WTC11 (cell line): ENCODE data around the gene TEKT3. TPM values are rescaled to one million over a fixed set of nuclear protein-coding genes. Genes with fewer than 3 reads are reported as not detected.

ENCODE experiments used
- ATAC-seq: fragments of 200-7000 bp; cut with Tn5 transposase; 2 replicates; pipeline ENCODE4 v1.10.0; 2021; ENCODE audit warnings: mild to moderate bottlenecking, moderate library complexity
- CTCF ChIA-PET: fragments of 300-600 bp; sonication (Branson Sonifier 250); formaldehyde crosslinking; loops from one replicate; lab custom pipeline; 2021; ENCODE audit warnings: antibody characterized with exemption; lab: Charles Lee
- POLR2A ChIA-PET: fragments of 350-600 bp; sonication (Branson Sonifier 250); formaldehyde crosslinking; loops from one replicate; lab custom pipeline; 2021; ENCODE audit warnings: antibody characterized with exemption; lab: Charles Lee
- DNase-seq: peaks from one replicate; pipeline ENCODE4 v3.0.0; 2021; ENCODE audit warnings: low spot score
- H3K27ac Mint-ChIP-seq: 2 replicates; pipeline ENCODE4 v1.8.0; 2021; ENCODE audit warnings: mixed read lengths
- H3K27me3 Mint-ChIP-seq: 2 replicates; pipeline ENCODE4 v1.8.0; 2021; ENCODE audit warnings: low read depth, mild to moderate bottlenecking, moderate library complexity, mixed read lengths
- H3K36me3 Mint-ChIP-seq: 2 replicates; pipeline ENCODE4 v1.8.0; 2021; ENCODE audit warnings: mixed read lengths
- H3K4me1 Mint-ChIP-seq: 2 replicates; pipeline ENCODE4 v1.8.0; 2022; ENCODE audit warnings: mixed read lengths
- H3K4me3 Mint-ChIP-seq: 2 replicates; pipeline ENCODE4 v1.8.0; 2021; ENCODE audit warnings: mild to moderate bottlenecking, moderate library complexity, mixed read lengths
- H3K9me3 Mint-ChIP-seq: 2 replicates; pipeline ENCODE4 v1.8.0; 2021; ENCODE audit warnings: mixed read lengths
- CREB1 ChIP-seq: sonication (generic); formaldehyde crosslinking; IDR thresholded peaks from 2 replicates; pipeline ENCODE4 v1.8.0; 2023; ENCODE audit warnings: mild to moderate bottlenecking, missing genetic modification reagents
- EMX1 ChIP-seq: fragments of 250-450 bp; sonication (Bioruptor Pico); IDR thresholded peaks from 2 replicates; pipeline ENCODE4 v1.8.0; 2021; ENCODE audit warnings: mild to moderate bottlenecking
- FOXJ3 ChIP-seq: sonication (generic); formaldehyde crosslinking; IDR thresholded peaks from 2 replicates; pipeline ENCODE4 v1.9.0; 2021; ENCODE audit warnings: missing genetic modification reagents, mild to moderate bottlenecking, borderline replicate concordance
- IRF2 ChIP-seq: sonication (generic); formaldehyde crosslinking; IDR thresholded peaks from 2 replicates; pipeline ENCODE4 v1.8.0; 2022; ENCODE audit warnings: low read depth, missing genetic modification reagents, borderline replicate concordance
- JUN ChIP-seq: sonication (generic); formaldehyde crosslinking; IDR thresholded peaks from 2 replicates; pipeline ENCODE4 v1.8.0; 2023; ENCODE audit warnings: mild to moderate bottlenecking, missing genetic modification reagents
- NFE2L1 ChIP-seq: sonication (generic); formaldehyde crosslinking; IDR thresholded peaks from 2 replicates; pipeline ENCODE4 v1.8.1; 2023; ENCODE audit warnings: missing genetic modification reagents
- NFYB ChIP-seq: sonication (generic); formaldehyde crosslinking; conservative IDR thresholded peaks from 2 replicates; pipeline ENCODE4 v1.8.0; 2022; ENCODE audit warnings: low read depth, missing genetic modification reagents
- NR1H2 ChIP-seq: sonication (generic); formaldehyde crosslinking; IDR thresholded peaks from 2 replicates; pipeline ENCODE4 v1.9.0; 2021; ENCODE audit warnings: mild to moderate bottlenecking, moderate library complexity, missing genetic modification reagents
- NR2C2 ChIP-seq: sonication (generic); formaldehyde crosslinking; IDR thresholded peaks from 2 replicates; pipeline ENCODE4 v1.8.0; 2022; ENCODE audit warnings: mild to moderate bottlenecking, missing genetic modification reagents
- SMAD3 ChIP-seq: sonication (generic); formaldehyde crosslinking; IDR thresholded peaks from 2 replicates; pipeline ENCODE4 v1.8.0; 2022; ENCODE audit warnings: missing genetic modification reagents, mild to moderate bottlenecking, borderline replicate concordance
- SP1 ChIP-seq: sonication (generic); formaldehyde crosslinking; conservative IDR thresholded peaks from 2 replicates; pipeline ENCODE4 v1.8.1; 2022; ENCODE audit warnings: missing genetic modification reagents
- ZNF219 ChIP-seq: sonication (generic); formaldehyde crosslinking; IDR thresholded peaks from 2 replicates; pipeline ENCODE4 v1.8.0; 2023; ENCODE audit warnings: missing genetic modification reagents, mild to moderate bottlenecking, borderline replicate concordance
- total RNA-seq: library from RNA; stranded (reverse); gene quantifications from 3 replicates; pipeline ENCODE4 v1.2.3, GENCODE V29; 2021
- TF ChIP-seq, protein P1 (sequence below): sonication (generic); formaldehyde crosslinking; IDR thresholded peaks from 2 replicates; pipeline ENCODE4 v1.8.1; 2023; ENCODE audit warnings: mild to moderate bottlenecking, missing genetic modification reagents, moderate library complexity
- TF ChIP-seq, protein P2 (sequence below): sonication (generic); formaldehyde crosslinking; IDR thresholded peaks from 2 replicates; pipeline ENCODE4 v1.8.1; 2022; ENCODE audit warnings: mild to moderate bottlenecking, missing genetic modification reagents, moderate library complexity, borderline replicate concordance
- TF ChIP-seq, protein P3 (sequence below): sonication (generic); formaldehyde crosslinking; IDR thresholded peaks from 2 replicates; pipeline ENCODE4 v1.8.1; 2023; ENCODE audit warnings: mild to moderate bottlenecking, missing genetic modification reagents, borderline replicate concordance
- TF ChIP-seq, protein P4 (sequence below): sonication (generic); formaldehyde crosslinking; IDR thresholded peaks from 2 replicates; pipeline ENCODE4 v1.8.0; 2022; ENCODE audit warnings: mild to moderate bottlenecking, missing genetic modification reagents
- TF ChIP-seq, protein P5 (sequence below): fragments of 250-450 bp; sonication (Bioruptor Pico); conservative IDR thresholded peaks from 2 replicates; pipeline ENCODE4 v1.9.0; 2021; ENCODE audit warnings: mild to moderate bottlenecking
- TF ChIP-seq, protein P6 (sequence below): sonication (generic); formaldehyde crosslinking; IDR thresholded peaks from 2 replicates; pipeline ENCODE4 v1.8.0; 2023; ENCODE audit warnings: missing genetic modification reagents

TEKT3 gene
- total RNA-seq, 1 experiment from 2014 or later, result 3.1 TPM

DNA sequence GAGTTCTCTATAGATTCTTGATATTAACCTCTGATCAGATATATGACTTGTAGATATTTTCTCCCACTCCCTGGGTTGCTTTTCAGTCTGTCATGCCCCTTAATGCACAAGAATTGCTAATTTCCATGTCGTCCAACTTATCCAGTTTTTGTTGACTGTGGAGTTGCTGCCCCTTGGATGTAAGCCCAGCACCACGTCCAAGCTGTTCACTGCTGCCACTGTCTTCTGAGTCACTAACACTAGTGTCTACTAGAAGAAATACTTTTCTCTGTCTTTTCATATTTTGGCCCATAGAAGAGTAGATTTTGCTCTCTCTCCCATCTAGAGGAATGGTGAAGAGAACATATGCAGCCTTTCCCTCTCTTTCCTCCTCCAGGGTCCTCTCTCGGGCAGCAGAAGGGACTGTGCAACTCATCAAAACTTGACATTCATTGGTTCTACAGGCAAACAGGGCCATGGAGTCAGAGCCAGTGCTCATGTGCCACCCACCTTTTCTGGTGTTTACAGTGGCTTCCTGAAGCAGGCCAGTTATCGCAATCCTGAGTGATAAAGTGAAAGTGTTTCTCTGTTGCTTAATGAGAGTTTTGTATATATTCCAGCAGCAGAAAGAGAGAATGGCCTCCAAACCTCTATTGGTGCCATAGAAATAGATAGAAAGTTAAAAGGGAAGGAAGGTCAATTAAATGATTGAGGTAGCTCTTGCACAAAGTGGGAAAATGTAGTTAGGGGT is 53.7 kb downstream of the TEKT3 start:
- Mint-ChIP-seq H3K4me1 (peaks cover 10% of the 10 kb centered on the region), H3K27me3 (no peaks in the 10 kb centered on the region; the same call in 1 of the 2 replicates), H3K27ac (no peak overlapping the region), H3K36me3 (no peaks in the 10 kb centered on the region), H3K9me3 (peaks cover 10% of the 10 kb centered on the region), H3K4me3 (no peak overlapping the region)
- TF ChIP-seq CREB1 (CRISPR knock-in tag) (no peak), NFE2L1 (CRISPR knock-in tag) (no peak), SP1 (CRISPR knock-in tag) (no peak), ZNF219 (CRISPR knock-in tag) (no peak), FOXJ3 (no peak), NR1H2 (CRISPR knock-in tag) (no peak), IRF2 (no peak), SMAD3 (CRISPR knock-in tag) (no peak)
- TF ChIP-seq, protein P1, sequence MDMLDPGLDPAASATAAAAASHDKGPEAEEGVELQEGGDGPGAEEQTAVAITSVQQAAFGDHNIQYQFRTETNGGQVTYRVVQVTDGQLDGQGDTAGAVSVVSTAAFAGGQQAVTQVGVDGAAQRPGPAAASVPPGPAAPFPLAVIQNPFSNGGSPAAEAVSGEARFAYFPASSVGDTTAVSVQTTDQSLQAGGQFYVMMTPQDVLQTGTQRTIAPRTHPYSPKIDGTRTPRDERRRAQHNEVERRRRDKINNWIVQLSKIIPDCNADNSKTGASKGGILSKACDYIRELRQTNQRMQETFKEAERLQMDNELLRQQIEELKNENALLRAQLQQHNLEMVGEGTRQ (CRISPR knock-in tag), result no peak
- TF ChIP-seq, protein P2, sequence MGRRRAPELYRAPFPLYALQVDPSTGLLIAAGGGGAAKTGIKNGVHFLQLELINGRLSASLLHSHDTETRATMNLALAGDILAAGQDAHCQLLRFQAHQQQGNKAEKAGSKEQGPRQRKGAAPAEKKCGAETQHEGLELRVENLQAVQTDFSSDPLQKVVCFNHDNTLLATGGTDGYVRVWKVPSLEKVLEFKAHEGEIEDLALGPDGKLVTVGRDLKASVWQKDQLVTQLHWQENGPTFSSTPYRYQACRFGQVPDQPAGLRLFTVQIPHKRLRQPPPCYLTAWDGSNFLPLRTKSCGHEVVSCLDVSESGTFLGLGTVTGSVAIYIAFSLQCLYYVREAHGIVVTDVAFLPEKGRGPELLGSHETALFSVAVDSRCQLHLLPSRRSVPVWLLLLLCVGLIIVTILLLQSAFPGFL (CRISPR knock-in tag), result no peak
- TF ChIP-seq, protein P3, sequence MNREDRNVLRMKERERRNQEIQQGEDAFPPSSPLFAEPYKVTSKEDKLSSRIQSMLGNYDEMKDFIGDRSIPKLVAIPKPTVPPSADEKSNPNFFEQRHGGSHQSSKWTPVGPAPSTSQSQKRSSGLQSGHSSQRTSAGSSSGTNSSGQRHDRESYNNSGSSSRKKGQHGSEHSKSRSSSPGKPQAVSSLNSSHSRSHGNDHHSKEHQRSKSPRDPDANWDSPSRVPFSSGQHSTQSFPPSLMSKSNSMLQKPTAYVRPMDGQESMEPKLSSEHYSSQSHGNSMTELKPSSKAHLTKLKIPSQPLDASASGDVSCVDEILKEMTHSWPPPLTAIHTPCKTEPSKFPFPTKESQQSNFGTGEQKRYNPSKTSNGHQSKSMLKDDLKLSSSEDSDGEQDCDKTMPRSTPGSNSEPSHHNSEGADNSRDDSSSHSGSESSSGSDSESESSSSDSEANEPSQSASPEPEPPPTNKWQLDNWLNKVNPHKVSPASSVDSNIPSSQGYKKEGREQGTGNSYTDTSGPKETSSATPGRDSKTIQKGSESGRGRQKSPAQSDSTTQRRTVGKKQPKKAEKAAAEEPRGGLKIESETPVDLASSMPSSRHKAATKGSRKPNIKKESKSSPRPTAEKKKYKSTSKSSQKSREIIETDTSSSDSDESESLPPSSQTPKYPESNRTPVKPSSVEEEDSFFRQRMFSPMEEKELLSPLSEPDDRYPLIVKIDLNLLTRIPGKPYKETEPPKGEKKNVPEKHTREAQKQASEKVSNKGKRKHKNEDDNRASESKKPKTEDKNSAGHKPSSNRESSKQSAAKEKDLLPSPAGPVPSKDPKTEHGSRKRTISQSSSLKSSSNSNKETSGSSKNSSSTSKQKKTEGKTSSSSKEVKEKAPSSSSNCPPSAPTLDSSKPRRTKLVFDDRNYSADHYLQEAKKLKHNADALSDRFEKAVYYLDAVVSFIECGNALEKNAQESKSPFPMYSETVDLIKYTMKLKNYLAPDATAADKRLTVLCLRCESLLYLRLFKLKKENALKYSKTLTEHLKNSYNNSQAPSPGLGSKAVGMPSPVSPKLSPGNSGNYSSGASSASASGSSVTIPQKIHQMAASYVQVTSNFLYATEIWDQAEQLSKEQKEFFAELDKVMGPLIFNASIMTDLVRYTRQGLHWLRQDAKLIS, result no peak
- TF ChIP-seq, protein P4, sequence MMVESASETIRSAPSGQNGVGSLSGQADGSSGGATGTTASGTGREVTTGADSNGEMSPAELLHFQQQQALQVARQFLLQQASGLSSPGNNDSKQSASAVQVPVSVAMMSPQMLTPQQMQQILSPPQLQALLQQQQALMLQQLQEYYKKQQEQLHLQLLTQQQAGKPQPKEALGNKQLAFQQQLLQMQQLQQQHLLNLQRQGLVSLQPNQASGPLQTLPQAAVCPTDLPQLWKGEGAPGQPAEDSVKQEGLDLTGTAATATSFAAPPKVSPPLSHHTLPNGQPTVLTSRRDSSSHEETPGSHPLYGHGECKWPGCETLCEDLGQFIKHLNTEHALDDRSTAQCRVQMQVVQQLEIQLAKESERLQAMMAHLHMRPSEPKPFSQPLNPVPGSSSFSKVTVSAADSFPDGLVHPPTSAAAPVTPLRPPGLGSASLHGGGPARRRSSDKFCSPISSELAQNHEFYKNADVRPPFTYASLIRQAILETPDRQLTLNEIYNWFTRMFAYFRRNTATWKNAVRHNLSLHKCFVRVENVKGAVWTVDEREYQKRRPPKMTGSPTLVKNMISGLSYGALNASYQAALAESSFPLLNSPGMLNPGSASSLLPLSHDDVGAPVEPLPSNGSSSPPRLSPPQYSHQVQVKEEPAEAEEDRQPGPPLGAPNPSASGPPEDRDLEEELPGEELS (CRISPR knock-in tag), result no peak
- ChIA-PET CTCF (no interaction called here), POLR2A (no interaction called here)
- DNase-seq, result no peak
- ATAC-seq, result no peak

DNA sequence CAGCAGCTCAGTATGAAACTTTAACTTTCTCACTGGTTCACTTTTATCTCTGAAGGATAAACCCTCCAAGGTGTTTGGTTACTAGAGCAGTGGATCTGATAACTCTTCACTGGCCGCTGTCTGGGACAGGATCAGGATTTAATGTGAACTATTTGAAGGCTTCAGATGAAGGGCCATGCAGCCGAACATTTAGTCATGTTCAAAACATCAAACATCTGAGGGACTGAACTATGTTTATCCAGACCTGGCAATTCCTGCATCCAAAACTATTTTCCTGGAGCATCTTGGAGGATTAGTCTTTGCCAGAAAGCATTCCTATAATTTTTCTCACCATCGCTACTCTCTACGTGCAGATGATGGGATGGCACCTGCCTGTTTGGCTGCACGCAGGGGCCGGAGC is 55.9 kb downstream of the TEKT3 start:
- ChIA-PET POLR2A (no interaction called here), CTCF (interaction anchor here (0.6 kb wide), 1 partner anchor 53 kb away, joined by 3 read pairs; no protein-coding TSS in a partner anchor)
- Mint-ChIP-seq H3K4me3 (no peak overlapping the region), H3K4me1 (no peaks in the 10 kb centered on the region), H3K36me3 (no peaks in the 10 kb centered on the region), H3K27me3 (no peaks in the 10 kb centered on the region; the same call in 1 of the 2 replicates), H3K27ac (no peak overlapping the region), H3K9me3 (0 out of 2 replicates have a peak, but pooled peaks cover 5% of the 10 kb centered on the region)
- ATAC-seq, result no peak
- TF ChIP-seq EMX1 (CRISPR knock-in tag), result no peak
- TF ChIP-seq, protein P5, sequence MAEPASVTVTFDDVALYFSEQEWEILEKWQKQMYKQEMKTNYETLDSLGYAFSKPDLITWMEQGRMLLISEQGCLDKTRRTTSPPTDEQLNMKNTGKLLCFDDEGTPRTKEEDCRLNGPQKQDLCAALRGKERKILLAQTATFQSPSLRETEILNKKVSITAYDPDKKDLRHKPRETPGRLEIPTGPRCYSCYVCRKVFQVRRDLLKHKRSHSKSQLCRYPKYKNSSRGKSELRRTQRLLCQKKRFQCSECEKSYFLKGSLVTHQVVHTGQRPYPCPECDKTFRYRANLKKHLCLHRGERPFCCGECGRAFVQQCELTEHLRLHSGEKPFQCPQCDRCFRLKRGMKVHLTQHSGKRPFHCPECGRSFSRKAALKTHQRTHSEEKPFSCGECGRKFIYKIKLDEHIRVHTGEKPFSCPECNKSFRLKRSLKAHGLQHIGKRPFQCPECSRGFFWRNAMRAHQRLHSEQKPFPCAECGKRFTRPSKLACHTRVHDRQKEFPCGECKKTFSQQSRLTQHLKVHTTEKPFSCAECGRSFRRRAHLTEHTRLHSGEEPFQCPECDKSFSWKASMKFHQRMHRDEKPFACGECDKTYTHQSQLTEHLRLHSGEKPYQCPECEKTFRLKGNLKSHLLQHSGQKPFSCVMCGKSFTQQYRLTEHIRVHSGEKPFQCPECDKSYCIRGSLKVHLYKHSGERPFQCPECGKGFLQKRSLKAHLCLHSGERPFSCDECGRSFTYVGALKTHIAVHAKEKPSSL (CRISPR knock-in tag), result no peak
- TF ChIP-seq NR2C2, result no peak
- no peak for TF ChIP-seq JUN (CRISPR knock-in tag)
- TF ChIP-seq NFYB (CRISPR knock-in tag), result no peak
- TF ChIP-seq, protein P6, sequence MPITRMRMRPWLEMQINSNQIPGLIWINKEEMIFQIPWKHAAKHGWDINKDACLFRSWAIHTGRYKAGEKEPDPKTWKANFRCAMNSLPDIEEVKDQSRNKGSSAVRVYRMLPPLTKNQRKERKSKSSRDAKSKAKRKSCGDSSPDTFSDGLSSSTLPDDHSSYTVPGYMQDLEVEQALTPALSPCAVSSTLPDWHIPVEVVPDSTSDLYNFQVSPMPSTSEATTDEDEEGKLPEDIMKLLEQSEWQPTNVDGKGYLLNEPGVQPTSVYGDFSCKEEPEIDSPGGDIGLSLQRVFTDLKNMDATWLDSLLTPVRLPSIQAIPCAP (CRISPR knock-in tag), result no peak
- TF ChIP-seq, protein P1 (CRISPR knock-in tag), result no peak
- no peak for DNase-seq
